Memory B cell (primary cell): Measurements from ENCODE around the gene CAPZB.
"Not testable (repeated sequence)": the region's sequence is repeated elsewhere in the genome, so short reads cannot be mapped to it uniquely, and the experiment has no call there.

ENCODE experiments used
- ATAC-seq: fragments of 150-1000 bp; cut with Tn5 transposase; 2 replicates; pipeline ENCODE4 v1.10.0; 2021; ENCODE audit warnings: low read depth, mild to moderate bottlenecking, moderate library complexity
- DNase-seq, 2 donors: peaks; one replicate each; pipeline ENCODE4 v3.0.0; 2022; ENCODE audit warnings: low spot score in 2 of 2
- H3K27ac Mint-ChIP-seq: one replicate; pipeline ENCODE4 v1.8.0; 2022; ENCODE audit warnings: mild to moderate bottlenecking, moderate library complexity, mixed read lengths
- H3K27me3 Mint-ChIP-seq: one replicate; pipeline ENCODE4 v1.8.0; 2022; ENCODE audit warnings: mixed read lengths
- H3K36me3 Mint-ChIP-seq: one replicate; pipeline ENCODE4 v1.8.0; 2022; ENCODE audit warnings: mild to moderate bottlenecking, mixed read lengths
- H3K4me1 Mint-ChIP-seq: one replicate; pipeline ENCODE4 v1.8.0; 2022; ENCODE audit warnings: mixed read lengths
- H3K4me3 Mint-ChIP-seq: one replicate; pipeline ENCODE4 v1.8.0; 2022; ENCODE audit warnings: mild to moderate bottlenecking, moderate library complexity, mixed read lengths
- H3K9me3 Mint-ChIP-seq: one replicate; pipeline ENCODE4 v1.8.0; 2022; ENCODE audit warnings: mixed read lengths

Gene CAPZB

GRCh38 chr1:19511116-19511515 is 25.8 kb upstream of the CAPZB start:
- no peaks in the 10 kb centered on the region for H3K9me3 Mint-ChIP-seq
- no peak for DNase-seq
- ATAC-seq = peak; percentile 69
- no peak overlapping the region for H3K4me3 Mint-ChIP-seq
- peak overlapping the region; percentile 75 for H3K27ac Mint-ChIP-seq
- peaks cover 31% of the 10 kb centered on the region for H3K4me1 Mint-ChIP-seq
- no peaks in the 10 kb centered on the region for H3K36me3 Mint-ChIP-seq
- H3K27me3 Mint-ChIP-seq = no peaks in the 10 kb centered on the region

GRCh38 chr1:19509647-19510046 is 24.3 kb upstream of the CAPZB start:
- H3K36me3 Mint-ChIP-seq, ATAC-seq, H3K27me3 Mint-ChIP-seq, DNase-seq, H3K9me3 Mint-ChIP-seq, H3K4me3 Mint-ChIP-seq: not testable (repeated sequence)
- Mint-ChIP-seq H3K27ac (peak overlapping the region; percentile 75), H3K4me1 (peaks cover 43% of the 10 kb centered on the region)

GRCh38 chr1:19507516-19507915 is 22.2 kb upstream of the CAPZB start:
- Mint-ChIP-seq H3K4me1 (peaks cover 38% of the 10 kb centered on the region), H3K27ac (no peak overlapping the region), H3K27me3 (no peaks in the 10 kb centered on the region), H3K36me3 (no peaks in the 10 kb centered on the region), H3K4me3 (no peak overlapping the region), H3K9me3 (no peaks in the 10 kb centered on the region)
- ATAC-seq (no peak), DNase-seq (no peak)

GRCh38 chr1:19505693-19506457 is 20.5 kb upstream of the CAPZB start:
- no peak for DNase-seq
- no peaks in the 10 kb centered on the region for H3K27me3 Mint-ChIP-seq
- H3K9me3 Mint-ChIP-seq = no peaks in the 10 kb centered on the region
- peaks cover 29% of the 10 kb centered on the region for H3K4me1 Mint-ChIP-seq
- no peak overlapping the region for H3K27ac Mint-ChIP-seq
- H3K36me3 Mint-ChIP-seq = peaks cover 2% of the 10 kb centered on the region
- peak; percentile 86 for ATAC-seq
- H3K4me3 Mint-ChIP-seq = peak overlapping the region; percentile 15

GRCh38 chr1:19504796-19505692 is 19.7 kb upstream of the CAPZB start:
- peak; percentile 12 for ATAC-seq
- Mint-ChIP-seq H3K27ac (peak overlapping the region; percentile 2), H3K4me1 (peaks cover 27% of the 10 kb centered on the region), H3K4me3 (peak overlapping the region; percentile 8), H3K36me3 (peaks cover 2% of the 10 kb centered on the region), H3K9me3 (no peaks in the 10 kb centered on the region), H3K27me3 (no peaks in the 10 kb centered on the region)
- DNase-seq = no peak

- H3K9me3 Mint-ChIP-seq, DNase-seq, H3K27me3 Mint-ChIP-seq, H3K27ac Mint-ChIP-seq, ATAC-seq, H3K36me3 Mint-ChIP-seq, H3K4me3 Mint-ChIP-seq: not testable (repeated sequence)
- H3K4me1 Mint-ChIP-seq = peaks cover 14% of the 10 kb centered on the region
Observed at GRCh38 chr1:19502284-19502683, 16.9 kb upstream of the CAPZB start.

GRCh38 chr1:19499887-19500286 is 14.5 kb upstream of the CAPZB start:
- H3K36me3 Mint-ChIP-seq, H3K4me1 Mint-ChIP-seq, ATAC-seq, H3K27me3 Mint-ChIP-seq, H3K4me3 Mint-ChIP-seq, H3K9me3 Mint-ChIP-seq, DNase-seq, H3K27ac Mint-ChIP-seq: not testable (repeated sequence)

GRCh38 chr1:19497443-19497842 is 12.1 kb upstream of the CAPZB start:
- H3K9me3 Mint-ChIP-seq, H3K27me3 Mint-ChIP-seq, H3K36me3 Mint-ChIP-seq, H3K4me1 Mint-ChIP-seq, H3K27ac Mint-ChIP-seq, DNase-seq, ATAC-seq, H3K4me3 Mint-ChIP-seq: not testable (repeated sequence)

GRCh38 chr1:19496527-19496874 is 11.2 kb upstream of the CAPZB start:
- ATAC-seq = no peak
- no peaks in the 10 kb centered on the region for H3K9me3 Mint-ChIP-seq
- H3K27me3 Mint-ChIP-seq = no peaks in the 10 kb centered on the region
- no peak overlapping the region for H3K4me3 Mint-ChIP-seq
- H3K27ac Mint-ChIP-seq = no peak overlapping the region
- H3K4me1 Mint-ChIP-seq = no peaks in the 10 kb centered on the region
- DNase-seq = no peak
- H3K36me3 Mint-ChIP-seq = peaks cover 3% of the 10 kb centered on the region

- Mint-ChIP-seq H3K9me3 (no peaks in the 10 kb centered on the region), H3K27ac (no peak overlapping the region), H3K36me3 (peaks cover 3% of the 10 kb centered on the region), H3K27me3 (no peaks in the 10 kb centered on the region), H3K4me1 (no peaks in the 10 kb centered on the region), H3K4me3 (no peak overlapping the region)
- ATAC-seq = no peak
- no peak for DNase-seq
Observed at GRCh38 chr1:19495799-19496526, 10.6 kb upstream of the CAPZB start.

GRCh38 chr1:19495000-19495656 is 9.8 kb upstream of the CAPZB start:
- peaks cover 3% of the 10 kb centered on the region for H3K36me3 Mint-ChIP-seq
- H3K9me3 Mint-ChIP-seq = no peaks in the 10 kb centered on the region
- H3K27me3 Mint-ChIP-seq = no peaks in the 10 kb centered on the region
- ATAC-seq (no peak), DNase-seq (no peak)
- no peak overlapping the region for H3K27ac Mint-ChIP-seq
- no peak overlapping the region for H3K4me3 Mint-ChIP-seq
- H3K4me1 Mint-ChIP-seq = no peaks in the 10 kb centered on the region

GRCh38 chr1:19493547-19493946 is 8.2 kb upstream of the CAPZB start:
- peaks cover 3% of the 10 kb centered on the region for H3K4me1 Mint-ChIP-seq
- H3K27ac Mint-ChIP-seq = no peak overlapping the region
- DNase-seq (no peak), ATAC-seq (no peak)
- H3K9me3 Mint-ChIP-seq = no peaks in the 10 kb centered on the region
- no peak overlapping the region for H3K4me3 Mint-ChIP-seq
- H3K27me3 Mint-ChIP-seq = no peaks in the 10 kb centered on the region
- peaks cover 5% of the 10 kb centered on the region for H3K36me3 Mint-ChIP-seq

- DNase-seq = no peak
- Mint-ChIP-seq H3K27ac (peak overlapping the region; percentile 46), H3K4me3 (no peak overlapping the region), H3K36me3 (peaks cover 6% of the 10 kb centered on the region), H3K4me1 (peaks cover 19% of the 10 kb centered on the region), H3K27me3 (no peaks in the 10 kb centered on the region), H3K9me3 (no peaks in the 10 kb centered on the region)
- no peak for ATAC-seq
Observed at GRCh38 chr1:19489996-19490395, 4.7 kb upstream of the CAPZB start.

- Mint-ChIP-seq H3K4me1 (peaks cover 36% of the 10 kb centered on the region), H3K9me3 (no peaks in the 10 kb centered on the region), H3K27me3 (no peaks in the 10 kb centered on the region), H3K27ac (no peak overlapping the region), H3K4me3 (no peak overlapping the region), H3K36me3 (peaks cover 12% of the 10 kb centered on the region)
- DNase-seq (no peak), ATAC-seq (no peak)
Observed at GRCh38 chr1:19488136-19488535, 2.8 kb upstream of the CAPZB start.
